GM12801 (cell line): ENCODE results near the gene PIGH.

Source experiments
- CTCF ChIP-seq: IDR thresholded peaks from one replicate; pipeline ENCODE4 v1.5.1; 2011; ENCODE audit warnings: control low read depth; ENCODE audit not compliant: insufficient read length; ENCODE audit errors: extremely low read depth

The PIGH gene

GRCh38 chr14:67562776-67563150, 37.3 kb downstream of the PIGH start:
- TF ChIP-seq CTCF, result no peak

GRCh38 chr14:67562025-67562775, 37.9 kb downstream of the PIGH start:
- no peak for TF ChIP-seq CTCF

- no peak for TF ChIP-seq CTCF
Measured at GRCh38 chr14:67559639-67560038, 40.4 kb downstream of the PIGH start.

- no peak for TF ChIP-seq CTCF
Measured at GRCh38 chr14:67557656-67558055, 42.4 kb downstream of the PIGH start.

GRCh38 chr14:67557118-67557517, 43.0 kb downstream of the PIGH start:
- no peak for TF ChIP-seq CTCF

- no peak for TF ChIP-seq CTCF
Measured at GRCh38 chr14:67556671-67557070, 43.4 kb downstream of the PIGH start.

GRCh38 chr14:67555518-67556090, 44.5 kb downstream of the PIGH start:
- TF ChIP-seq CTCF, result no peak
